Subcutaneous abdominal adipose tissue (tissue), 5 donors: ENCODE data around the gene PDZRN4.
"Not testable (repeated sequence)": the region's sequence is repeated elsewhere in the genome, so short reads cannot be mapped to it uniquely, and the experiment has no call there.

ENCODE experiments used
- H3K27ac ChIP-seq: one replicate; pipeline ENCODE4 v1.7.0; 2013; ENCODE audit warnings: low read depth, mild to moderate bottlenecking, inconsistent platforms, low read length, moderate library complexity
- H3K27me3 ChIP-seq, 5 donors: one replicate each; pipeline ENCODE4 v1.7.0; 2013; ENCODE audit warnings: low read length in 5 of 5, inconsistent platforms in 1 of 5; ENCODE audit not compliant: control insufficient read depth in 5 of 5, insufficient read depth in 4 of 5
- H3K36me3 ChIP-seq, 5 donors: one replicate each; pipeline ENCODE4 v1.7.0; 2013; ENCODE audit warnings: low read length in 5 of 5; ENCODE audit not compliant: control insufficient read depth in 5 of 5, insufficient read depth in 5 of 5
- H3K4me1 ChIP-seq, 5 donors: one replicate each; pipeline ENCODE4 v1.7.0; 2013; ENCODE audit warnings: low read length in 5 of 5, mild to moderate bottlenecking in 3 of 5, moderate library complexity in 1 of 5; ENCODE audit not compliant: control insufficient read depth in 5 of 5, insufficient read depth in 5 of 5
- H3K4me3 ChIP-seq, 5 donors: one replicate each; pipeline ENCODE4 v1.7.0; 2013; ENCODE audit warnings: low read length in 5 of 5, low read depth in 1 of 5
- H3K9ac ChIP-seq, 5 donors: one replicate each; pipeline ENCODE4 v1.7.0; 2013; ENCODE audit warnings: low read length in 5 of 5, mild to moderate bottlenecking in 4 of 5, moderate library complexity in 3 of 5
- H3K9me3 ChIP-seq, 5 donors: one replicate each; pipeline ENCODE4 v1.7.0; 2013; ENCODE audit warnings: low read length in 5 of 5; ENCODE audit not compliant: control insufficient read depth in 5 of 5
- donor health status: healthy.
- donor health status: healthy.
- donor health status: healthy.
- donor health status: healthy.
- donor health status: healthy.

The PDZRN4 gene

GRCh38 chr12:41596190-41596589 lies 408.1 kb downstream of the PDZRN4 start:
- no peaks in the 10 kb centered on the region for H3K27me3 ChIP-seq
- H3K4me1 ChIP-seq, result no peaks in the 10 kb centered on the region
- H3K27ac ChIP-seq, result no peak overlapping the region
- no peak overlapping the region for H3K9ac ChIP-seq
- H3K4me3 ChIP-seq, result no peak overlapping the region
- no peaks in the 10 kb centered on the region for H3K9me3 ChIP-seq
- H3K36me3 ChIP-seq, result no peaks in the 10 kb centered on the region

- Histone ChIP-seq H3K4me3 (no peak overlapping the region), H3K9me3 (no peaks in the 10 kb centered on the region), H3K27ac (no peak overlapping the region), H3K36me3 (no peaks in the 10 kb centered on the region), H3K4me1 (no peaks in the 10 kb centered on the region), H3K27me3 (no peaks in the 10 kb centered on the region), H3K9ac (no peak overlapping the region)
These were observed 416.7 kb downstream of the PDZRN4 start for GRCh38 chr12:41604830-41605229.

- Histone ChIP-seq H3K4me3 (no peak overlapping the region), H3K27ac (no peak overlapping the region), H3K27me3 (no peaks in the 10 kb centered on the region), H3K9me3 (no peaks in the 10 kb centered on the region), H3K36me3 (no peaks in the 10 kb centered on the region), H3K4me1 (no peaks in the 10 kb centered on the region), H3K9ac (no peak overlapping the region)
These were observed 417.6 kb downstream of the PDZRN4 start for GRCh38 chr12:41605545-41606305.

- Histone ChIP-seq H3K4me1 (no peaks in the 10 kb centered on the region), H3K4me3 (no peak overlapping the region), H3K36me3 (no peaks in the 10 kb centered on the region), H3K27me3 (no peaks in the 10 kb centered on the region), H3K9ac (no peak overlapping the region), H3K27ac (no peak overlapping the region), H3K9me3 (no peaks in the 10 kb centered on the region)
These were observed 418.6 kb downstream of the PDZRN4 start for GRCh38 chr12:41606468-41607445.

- Histone ChIP-seq H3K27me3 (no peaks in the 10 kb centered on the region), H3K27ac (no peak overlapping the region), H3K9ac (no peak overlapping the region), H3K36me3 (no peaks in the 10 kb centered on the region), H3K4me3 (no peak overlapping the region), H3K4me1 (no peaks in the 10 kb centered on the region), H3K9me3 (no peaks in the 10 kb centered on the region)
These were observed 424.9 kb downstream of the PDZRN4 start for GRCh38 chr12:41612892-41613557.

- not testable (repeated sequence) for H3K4me3 ChIP-seq, H3K9me3 ChIP-seq, H3K27ac ChIP-seq, H3K27me3 ChIP-seq, H3K9ac ChIP-seq, H3K4me1 ChIP-seq, H3K36me3 ChIP-seq
These were observed 427.1 kb downstream of the PDZRN4 start for GRCh38 chr12:41615174-41615573.

GRCh38 chr12:41619705-41620104 lies 431.6 kb downstream of the PDZRN4 start:
- H3K27me3 ChIP-seq, result no peaks in the 10 kb centered on the region
- H3K4me3 ChIP-seq, result no peak overlapping the region
- H3K9ac ChIP-seq, result no peak overlapping the region
- H3K27ac ChIP-seq, result no peak overlapping the region
- H3K9me3 ChIP-seq, result no peaks in the 10 kb centered on the region
- no peaks in the 10 kb centered on the region for H3K4me1 ChIP-seq
- no peaks in the 10 kb centered on the region for H3K36me3 ChIP-seq

- H3K9me3 ChIP-seq, result no peaks in the 10 kb centered on the region
- H3K27ac ChIP-seq, result no peak overlapping the region
- no peak overlapping the region for H3K4me3 ChIP-seq
- no peaks in the 10 kb centered on the region for H3K27me3 ChIP-seq
- H3K4me1 ChIP-seq, result no peaks in the 10 kb centered on the region
- H3K9ac ChIP-seq, result no peak overlapping the region
- H3K36me3 ChIP-seq, result no peaks in the 10 kb centered on the region
These were observed 433.2 kb downstream of the PDZRN4 start for GRCh38 chr12:41621291-41621690.
